KOPT-K1 (cell line): ENCODE data around the gene RICTOR.
"Not testable (repeated sequence)": the region's sequence is repeated elsewhere in the genome, so short reads cannot be mapped to it uniquely, and the experiment has no call there.

Source experiments
- H3K27ac ChIP-seq: fragments of 200-600 bp; sonication (generic); 2 replicates; pipeline ENCODE4 v1.5.1; 2016; ENCODE audit warnings: antibody characterized with exemption, mild to moderate bottlenecking, low read depth, low read length; ENCODE audit not compliant: poor library complexity, severe bottlenecking
- H3K36me3 ChIP-seq: fragments of 200-600 bp; sonication (generic); 2 replicates; pipeline ENCODE4 v1.5.1; 2017; ENCODE audit warnings: antibody characterized with exemption, mild to moderate bottlenecking, low read length, moderate library complexity; ENCODE audit not compliant: insufficient read depth
- H3K9me3 ChIP-seq: fragments of 200-600 bp; sonication (generic); 2 replicates; pipeline ENCODE4 v1.5.1; 2017; ENCODE audit warnings: antibody characterized with exemption, low read length, mild to moderate bottlenecking; ENCODE audit not compliant: insufficient read depth, poor library complexity, severe bottlenecking

The RICTOR gene

DNA sequence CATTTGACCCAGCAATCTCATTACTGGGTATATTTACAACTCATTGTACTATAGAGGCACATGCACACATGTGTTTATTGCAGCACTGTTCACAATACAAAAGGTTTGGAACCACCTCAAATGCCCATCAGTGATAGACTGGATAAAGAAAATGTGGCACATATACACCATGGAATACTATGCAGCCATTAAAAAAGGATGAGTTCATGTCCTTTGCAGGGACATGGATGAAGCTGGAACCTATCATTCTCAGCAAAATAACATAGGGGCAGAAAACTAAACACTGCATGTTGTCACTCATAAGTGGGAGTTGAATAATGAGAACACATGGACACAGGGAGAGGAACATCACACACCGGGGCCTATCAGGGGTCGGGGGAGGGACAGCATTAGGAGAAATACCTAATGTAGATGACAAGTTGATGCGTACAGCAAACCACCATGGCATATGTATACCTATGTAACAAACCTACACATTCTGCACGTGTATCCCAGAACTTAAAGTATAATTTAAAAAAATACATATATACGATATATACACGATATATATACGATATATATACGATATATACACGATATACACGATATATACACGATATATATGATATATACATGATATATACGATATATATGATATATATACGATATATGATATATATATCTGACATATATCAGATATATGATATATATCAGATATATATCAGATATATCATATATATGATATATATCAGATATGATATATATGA is 84.1 kb downstream of the RICTOR start:
- Histone ChIP-seq H3K9me3 (peaks cover 23% of the 10 kb centered on the region), H3K36me3 (peaks cover 53% of the 10 kb centered on the region)
- H3K27ac ChIP-seq: not testable (repeated sequence)

DNA sequence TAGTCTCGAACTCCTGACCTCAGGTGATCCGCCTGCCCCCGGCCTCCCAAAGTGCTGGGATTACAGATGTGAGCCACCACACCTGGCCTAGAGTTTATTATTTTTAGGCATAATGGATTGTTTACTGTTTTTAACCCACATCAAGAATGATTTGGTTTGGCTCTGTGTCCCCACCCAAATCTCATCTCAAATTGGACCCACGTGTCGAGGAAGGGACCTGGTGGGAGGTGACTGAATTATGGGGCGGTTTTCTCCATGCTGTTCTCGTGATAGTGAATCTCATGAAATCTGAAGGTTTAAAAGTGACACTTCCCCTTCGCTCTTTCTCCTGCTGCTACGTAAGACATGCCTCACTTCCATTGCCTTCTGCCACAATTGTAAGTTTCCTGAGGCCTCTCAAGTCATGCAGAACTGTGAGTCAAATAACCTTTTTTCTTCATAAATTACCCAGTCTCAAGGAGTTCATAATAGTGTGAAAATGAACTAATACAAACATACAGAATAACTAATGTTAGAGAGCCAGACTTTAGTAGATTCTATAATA is 88.2 kb downstream of the RICTOR start:
- no peak overlapping the region for H3K27ac ChIP-seq
- peaks cover 23% of the 10 kb centered on the region for H3K9me3 ChIP-seq
- peaks cover 48% of the 10 kb centered on the region for H3K36me3 ChIP-seq

DNA sequence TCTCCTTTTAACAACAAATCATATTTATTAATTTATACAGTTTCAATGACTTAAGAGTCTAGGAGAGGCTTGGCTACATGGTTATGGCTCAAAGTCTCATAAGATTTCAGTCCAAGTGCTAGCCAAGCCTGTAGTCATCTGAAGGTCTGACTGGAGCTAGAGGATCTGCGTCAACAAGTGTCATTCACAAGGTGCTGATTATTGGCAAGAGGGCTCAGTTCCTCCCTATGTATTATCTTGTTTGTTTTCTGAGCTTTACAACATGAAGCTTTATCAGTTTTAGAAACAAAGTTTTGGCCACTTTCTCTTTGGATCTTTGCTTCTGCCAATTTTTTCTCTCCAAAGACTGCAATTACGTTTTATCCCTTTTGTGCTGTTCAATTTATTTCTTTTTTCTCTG is 94.7 kb downstream of the RICTOR start:
- Histone ChIP-seq H3K9me3 (no peaks in the 10 kb centered on the region), H3K36me3 (peaks cover 26% of the 10 kb centered on the region), H3K27ac (no peak overlapping the region)

DNA sequence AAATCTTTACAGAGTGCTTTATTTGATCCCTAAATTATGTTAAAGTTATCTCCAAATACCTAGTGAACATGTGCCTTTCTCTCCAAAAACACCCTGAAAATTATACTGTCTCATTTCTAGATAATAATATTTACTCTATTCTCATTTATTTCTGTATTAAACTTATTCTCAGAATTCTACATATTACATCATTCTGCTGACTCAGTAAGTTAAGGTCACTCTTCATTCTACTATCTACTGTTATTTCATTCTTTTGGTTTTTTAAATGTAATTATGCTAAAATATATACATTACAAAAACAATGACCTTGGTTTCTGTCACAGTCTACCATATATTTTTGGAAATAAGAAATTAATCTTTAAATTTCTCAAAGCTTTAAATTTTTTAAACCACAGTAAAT is 96.2 kb downstream of the RICTOR start:
- H3K9me3 ChIP-seq: no peaks in the 10 kb centered on the region
- peaks cover 40% of the 10 kb centered on the region for H3K36me3 ChIP-seq
- H3K27ac ChIP-seq: no peak overlapping the region

DNA sequence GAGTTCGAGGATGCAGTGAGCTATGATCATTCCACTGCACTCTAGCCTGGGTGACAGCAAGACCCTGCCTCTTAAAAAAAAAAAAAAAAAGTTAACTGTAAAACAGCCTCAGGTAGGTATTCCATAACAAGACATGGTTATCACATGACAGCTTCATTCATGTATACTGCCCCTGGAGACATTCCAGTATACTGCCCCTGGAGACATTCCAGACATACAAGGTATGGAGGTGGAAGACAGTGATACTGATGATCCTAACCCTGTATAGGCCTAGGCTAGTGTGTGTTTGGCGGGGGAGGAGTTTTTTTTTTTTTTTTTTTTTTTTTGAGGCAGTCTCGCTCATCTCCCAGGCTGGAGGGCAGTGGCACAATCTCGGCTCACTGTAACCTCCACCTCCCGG is 105.5 kb downstream of the RICTOR start:
- H3K36me3 ChIP-seq: peaks cover 78% of the 10 kb centered on the region
- H3K27ac ChIP-seq: no peak overlapping the region
- no peaks in the 10 kb centered on the region for H3K9me3 ChIP-seq

DNA sequence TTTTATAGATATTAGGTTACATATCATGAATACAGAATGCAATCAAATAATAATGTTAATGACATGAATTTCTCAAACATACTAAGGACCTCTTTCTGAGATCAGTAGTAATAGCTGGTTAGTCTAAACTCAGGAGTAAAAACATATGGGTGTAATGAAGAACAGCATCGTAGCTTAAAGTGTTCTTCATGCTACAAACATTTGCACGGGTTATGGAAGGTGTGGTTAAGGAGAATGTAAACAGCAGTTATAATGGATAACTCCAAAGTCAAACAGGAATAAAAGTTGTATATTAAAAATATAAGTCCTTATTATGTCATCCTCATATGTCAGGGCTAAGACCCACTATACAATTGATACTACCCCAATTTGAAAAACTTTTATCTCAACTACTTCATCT is 112.5 kb downstream of the RICTOR start:
- Histone ChIP-seq H3K27ac (no peak overlapping the region), H3K9me3 (no peaks in the 10 kb centered on the region), H3K36me3 (peaks cover 95% of the 10 kb centered on the region)

DNA sequence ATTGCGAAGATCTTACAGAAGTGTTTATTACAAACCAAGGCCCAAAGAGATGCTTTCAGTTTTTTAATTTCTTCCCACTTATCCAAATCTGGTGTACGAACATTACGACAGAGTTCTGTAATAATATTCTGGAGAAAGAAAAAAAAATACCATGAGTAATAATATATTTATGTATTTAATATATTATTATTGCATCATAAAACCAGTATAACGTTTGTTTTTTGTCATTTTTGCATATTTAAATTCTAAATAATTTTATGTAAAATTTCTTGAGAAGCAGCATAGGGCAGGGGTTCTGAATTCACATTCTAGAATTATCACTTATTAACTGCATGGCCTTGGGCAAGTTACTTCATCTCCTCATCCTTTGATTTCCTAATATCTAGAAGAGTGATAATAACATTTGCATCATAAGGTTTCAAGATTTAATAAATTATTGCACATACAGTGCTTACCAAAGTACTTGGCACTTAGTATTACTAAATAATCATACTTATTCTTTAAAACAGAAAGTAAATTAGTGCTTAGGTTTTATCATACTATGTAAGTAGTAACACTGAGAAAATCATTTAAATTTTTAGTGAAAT is 120.7 kb downstream of the RICTOR start:
- Histone ChIP-seq H3K9me3 (no peaks in the 10 kb centered on the region), H3K27ac (no peak overlapping the region), H3K36me3 (peaks cover 95% of the 10 kb centered on the region)

DNA sequence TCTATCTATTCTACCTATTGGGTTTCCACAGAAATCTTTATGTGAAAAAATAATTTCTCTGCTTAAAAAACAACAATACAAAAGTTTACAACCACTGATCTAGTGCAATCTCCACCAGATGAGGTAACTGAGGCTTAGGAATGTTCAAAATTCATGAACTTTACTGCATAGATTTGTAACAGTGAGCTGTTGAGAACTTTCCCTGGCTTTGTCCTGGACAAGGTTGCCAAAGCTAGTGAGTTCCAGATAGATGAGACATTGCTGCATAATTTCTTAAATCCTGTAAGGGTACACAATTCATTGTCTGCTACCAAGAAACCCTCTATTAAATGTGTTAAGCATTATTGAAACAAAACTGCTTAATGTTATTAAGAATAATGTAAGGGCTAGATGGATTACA is 125.7 kb downstream of the RICTOR start:
- Histone ChIP-seq H3K9me3 (no peaks in the 10 kb centered on the region), H3K27ac (no peak overlapping the region), H3K36me3 (peaks cover 97% of the 10 kb centered on the region)

DNA sequence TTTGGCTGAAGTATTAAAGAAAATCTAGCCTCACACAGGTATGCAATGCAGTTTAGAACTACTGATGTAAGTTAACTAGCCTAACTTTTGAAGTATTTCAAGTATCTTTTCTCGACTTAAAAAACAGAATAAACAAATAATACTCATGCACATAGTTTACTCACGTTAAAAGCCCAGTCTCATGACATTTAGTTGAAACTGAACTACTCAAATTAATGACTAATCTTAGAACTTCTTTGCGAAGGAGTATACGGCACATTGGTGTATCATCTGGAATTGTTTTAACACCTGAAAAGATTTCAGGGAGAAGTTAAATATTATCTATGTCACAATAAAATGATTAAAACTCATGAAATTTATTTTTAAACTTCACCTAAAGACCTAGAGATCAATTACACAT is 129.9 kb downstream of the RICTOR start:
- H3K36me3 ChIP-seq: peaks cover 89% of the 10 kb centered on the region
- H3K9me3 ChIP-seq: no peaks in the 10 kb centered on the region

DNA sequence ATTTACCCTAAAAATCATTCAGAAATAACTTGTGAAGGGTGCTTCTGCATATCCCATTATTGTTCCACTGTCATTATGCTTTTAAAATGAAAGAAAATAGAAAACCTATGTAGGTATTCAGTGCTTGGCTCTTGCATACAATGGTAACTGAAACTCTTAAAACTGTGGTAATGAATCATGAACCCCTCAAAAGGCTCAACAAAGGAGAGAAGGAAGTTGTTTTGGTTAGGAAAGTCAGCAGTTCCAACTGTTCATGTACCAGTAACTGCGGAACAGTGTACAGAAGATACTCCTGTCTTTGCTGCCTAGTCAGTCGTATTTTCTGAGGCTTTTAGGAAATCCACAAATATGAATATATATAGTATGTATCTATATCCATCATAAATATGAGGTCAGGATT is 132.3 kb downstream of the RICTOR start:
- no peak overlapping the region for H3K27ac ChIP-seq
- H3K9me3 ChIP-seq: no peaks in the 10 kb centered on the region
- H3K36me3 ChIP-seq: peaks cover 71% of the 10 kb centered on the region

More for the DNA sequence above, 129.9 kb downstream of the RICTOR start:
- H3K27ac ChIP-seq: no peak overlapping the region

DNA sequence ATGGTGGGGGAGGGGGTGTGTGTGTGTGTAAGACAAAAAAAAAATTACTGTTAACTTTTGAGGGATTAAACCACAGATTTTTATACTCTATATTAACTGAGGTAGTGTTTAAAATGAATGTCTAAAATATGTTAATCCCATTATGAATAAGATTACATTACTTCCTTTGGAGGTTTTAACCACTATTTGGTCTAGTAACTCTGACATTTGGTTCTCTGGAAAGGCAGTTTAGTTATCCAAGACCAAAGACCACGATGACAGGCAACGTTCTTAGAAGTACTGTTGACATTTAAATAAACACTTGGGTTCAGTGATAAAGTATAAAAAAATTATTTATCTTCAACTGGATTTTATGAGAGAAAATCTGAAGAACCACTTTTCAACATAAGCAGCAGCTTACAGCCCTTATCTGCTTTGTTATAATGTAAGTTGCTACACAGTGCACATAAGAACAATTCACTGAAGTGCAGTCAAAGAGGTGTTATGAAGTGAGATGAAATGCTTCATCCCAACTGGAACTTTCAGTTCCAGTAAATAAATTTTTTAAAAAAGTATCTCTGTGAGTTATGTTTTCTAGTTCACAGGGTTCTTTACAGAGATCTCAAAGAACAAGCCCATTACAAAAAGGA is 133.9 kb downstream of the RICTOR start:
- H3K9me3 ChIP-seq: no peaks in the 10 kb centered on the region
- no peak overlapping the region for H3K27ac ChIP-seq
- H3K36me3 ChIP-seq: peaks cover 56% of the 10 kb centered on the region

DNA sequence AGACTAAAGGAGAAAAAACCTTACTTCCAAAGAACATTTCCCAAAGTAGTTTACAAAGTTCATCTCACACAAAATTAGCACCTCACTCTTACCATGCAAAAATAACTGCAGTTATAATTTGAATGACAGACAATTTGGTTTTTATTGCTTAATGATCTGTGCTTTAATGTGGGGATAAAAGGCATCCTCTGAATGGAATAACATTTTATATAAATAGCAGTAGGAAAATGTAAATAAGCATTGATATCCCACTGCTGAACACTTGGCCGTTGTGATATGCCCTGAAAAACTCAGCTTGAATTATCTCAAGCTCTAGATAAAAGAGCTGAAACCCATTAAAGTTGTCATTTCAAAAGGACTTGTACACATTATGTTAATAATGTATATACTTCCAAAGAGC is 135.2 kb downstream of the RICTOR start:
- no peaks in the 10 kb centered on the region for H3K9me3 ChIP-seq
- peaks cover 42% of the 10 kb centered on the region for H3K36me3 ChIP-seq
- no peak overlapping the region for H3K27ac ChIP-seq

DNA sequence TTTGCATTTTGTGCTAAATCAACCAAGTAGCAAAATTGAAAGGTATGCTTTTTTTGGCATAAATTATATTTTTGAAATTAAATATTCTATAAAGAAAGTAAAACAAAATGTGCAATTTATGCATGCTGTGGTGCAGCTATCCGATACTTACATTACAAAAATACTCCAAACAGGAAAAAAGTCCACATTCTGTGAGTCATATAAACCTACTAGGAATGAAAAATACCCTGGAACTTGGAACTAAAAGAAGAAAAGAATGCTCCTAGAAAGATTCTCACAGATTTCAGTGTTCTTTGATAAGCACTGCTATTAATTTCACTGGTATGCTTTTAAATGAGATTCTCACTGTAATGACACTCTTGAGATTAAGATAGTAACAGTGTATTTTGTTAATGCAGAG is 135.8 kb downstream of the RICTOR start:
- H3K36me3 ChIP-seq: peaks cover 37% of the 10 kb centered on the region
- no peak overlapping the region for H3K27ac ChIP-seq
- H3K9me3 ChIP-seq: no peaks in the 10 kb centered on the region

DNA sequence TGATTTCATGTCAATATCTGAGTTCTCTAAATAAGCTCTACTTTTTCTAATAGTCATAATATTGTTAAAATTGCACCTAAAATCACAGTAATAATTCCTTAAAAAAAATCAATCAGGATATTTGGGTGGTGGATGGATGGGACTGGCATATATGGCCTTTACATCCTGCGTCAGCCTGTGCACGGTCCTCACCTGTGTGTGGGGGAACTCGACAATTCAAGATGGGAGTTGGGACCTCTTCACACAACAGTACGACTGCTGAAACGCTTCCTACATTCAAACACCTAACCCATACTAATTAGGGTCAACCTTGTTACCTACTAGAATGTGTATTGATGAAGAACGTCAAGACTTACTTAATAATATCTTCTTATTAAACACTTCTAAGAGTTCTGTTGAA is 137.9 kb downstream of the RICTOR start:
- no peak overlapping the region for H3K27ac ChIP-seq
- peaks cover 17% of the 10 kb centered on the region for H3K36me3 ChIP-seq
- H3K9me3 ChIP-seq: no peaks in the 10 kb centered on the region

DNA sequence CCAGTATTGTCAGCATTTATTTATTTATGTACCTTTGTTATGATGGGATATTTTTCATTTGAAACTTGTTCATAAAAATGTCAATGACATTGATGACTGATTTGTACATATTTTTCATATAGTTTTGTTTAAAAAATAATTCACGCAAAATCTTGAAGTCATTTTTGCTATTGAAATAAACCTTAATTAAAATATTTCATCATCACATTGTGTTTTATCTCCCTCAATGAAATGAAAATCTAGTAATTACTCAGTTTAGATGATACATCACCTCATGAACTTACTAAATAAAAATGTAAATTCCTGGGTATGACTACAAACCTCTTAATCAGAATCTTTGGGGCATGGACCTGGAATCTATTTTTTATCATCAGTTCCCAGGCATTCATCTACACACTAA is 138.8 kb downstream of the RICTOR start:
- no peaks in the 10 kb centered on the region for H3K9me3 ChIP-seq
- H3K27ac ChIP-seq: no peak overlapping the region
- peaks cover 10% of the 10 kb centered on the region; the same call in 1 of the 2 replicates for H3K36me3 ChIP-seq
